CD4-positive, CD25-positive, alpha-beta regulatory T cell (primary cell): ENCODE data around the gene FOXC2. TPM values are rescaled to one million over a fixed set of nuclear protein-coding genes. Genes with fewer than 3 reads are reported as not detected.

Experiments used
- ATAC-seq, 2 donors: fragments of 150-1000 bp; cut with Tn5 transposase; one replicate each; pipeline ENCODE4 v1.10.0; 2021; ENCODE audit warnings: low read depth in 2 of 2, moderate number of reproducible peaks in 2 of 2, moderate library complexity in 1 of 2
- DNase-seq, 3 donors: peaks; one replicate each; pipeline versions ENCODE4 v3.0.0 to v3.0.0-alpha.2; 2012 to 2022; ENCODE audit warnings: mixed read lengths in 1 of 3
- H3K27ac ChIP-seq: one replicate; pipeline ENCODE4 v1.7.0; 2013; ENCODE audit warnings: mild to moderate bottlenecking, low read length; ENCODE audit not compliant: insufficient read depth, poor library complexity, severe bottlenecking
- H3K27me3 ChIP-seq: one replicate; pipeline ENCODE4 v1.7.0; 2013; ENCODE audit warnings: low read length; ENCODE audit not compliant: control insufficient read depth, insufficient read depth
- H3K36me3 ChIP-seq: one replicate; pipeline ENCODE4 v1.7.0; 2013; ENCODE audit warnings: mild to moderate bottlenecking, low read length, moderate library complexity; ENCODE audit not compliant: control insufficient read depth, insufficient read depth
- H3K4me1 ChIP-seq: 2 replicates; pipeline ENCODE4 v1.7.0; 2013; ENCODE audit warnings: mild to moderate bottlenecking, low read length; ENCODE audit not compliant: insufficient read depth, control insufficient read depth, poor library complexity, severe bottlenecking
- H3K4me3 ChIP-seq: one replicate; pipeline ENCODE4 v1.7.0; 2013; ENCODE audit warnings: low read depth, mild to moderate bottlenecking, low read length, moderate library complexity
- H3K9me3 ChIP-seq, 2 experiments: 1 replicate in 1 of 2; 2 replicates in 1 of 2; pipeline ENCODE4 v1.7.0; 2013; ENCODE audit warnings: low read length in 2 of 2, mild to moderate bottlenecking in 1 of 2, moderate library complexity in 1 of 2; ENCODE audit not compliant: control insufficient read depth in 2 of 2
- H3K27ac Mint-ChIP-seq, 3 donors: one replicate each; pipeline ENCODE4 v1.8.0; 2020 to 2022; ENCODE audit warnings: mild to moderate bottlenecking in 3 of 3, mixed read lengths in 3 of 3, moderate library complexity in 2 of 3
- H3K27me3 Mint-ChIP-seq: one replicate; pipeline ENCODE4 v1.8.0; 2022; ENCODE audit warnings: mild to moderate bottlenecking, mixed read lengths
- H3K36me3 Mint-ChIP-seq: one replicate; pipeline ENCODE4 v1.8.0; 2020; ENCODE audit warnings: mixed read lengths
- H3K4me1 Mint-ChIP-seq, 4 donors: one replicate each; pipeline ENCODE4 v1.8.0; 2020 to 2022; ENCODE audit warnings: mixed read lengths in 4 of 4, mild to moderate bottlenecking in 1 of 4
- H3K4me3 Mint-ChIP-seq, 4 donors: one replicate each; pipeline ENCODE4 v1.8.0; 2020 to 2022; ENCODE audit warnings: mild to moderate bottlenecking in 4 of 4, mixed read lengths in 4 of 4, moderate library complexity in 3 of 4
- H3K9me3 Mint-ChIP-seq, 7 donors: one replicate each; pipeline ENCODE4 v1.8.0; 2020 to 2022; ENCODE audit warnings: mixed read lengths in 7 of 7, mild to moderate bottlenecking in 3 of 7, moderate library complexity in 2 of 7
- polyA plus RNA-seq, 4 donors: library from polyadenylated mRNA; unstranded; fragments of 300-500 nt; fragmentation: Illumina TruSeq; gene quantifications; one replicate each; pipeline ENCODE4 v1.2.3, GENCODE V29; 2021
- total RNA-seq: library from RNA; stranded (reverse); gene quantifications from one replicate; pipeline ENCODE4 v1.2.3, GENCODE V29; 2022

FOXC2 gene
- total and polyA plus RNA-seq, 5 donors from 2014 or later, result not detected

- Mint-ChIP-seq H3K36me3 (no peaks in the 10 kb centered on the region), H3K4me1 (no peaks in the 10 kb centered on the region), H3K27ac (no peak overlapping the region), H3K4me3 (no peak overlapping the region), H3K9me3 (no peaks in the 10 kb centered on the region), H3K27me3 (peaks cover 5% of the 10 kb centered on the region)
- H3K27ac ChIP-seq, result no peak overlapping the region
- no peaks in the 10 kb centered on the region for H3K4me1 ChIP-seq
- H3K4me3 ChIP-seq, result no peak overlapping the region
- no peak for DNase-seq
- no peak for ATAC-seq
- no peaks in the 10 kb centered on the region for H3K9me3 ChIP-seq
- H3K36me3 ChIP-seq, result no peaks in the 10 kb centered on the region
- no peaks in the 10 kb centered on the region for H3K27me3 ChIP-seq
Observed at GRCh38 chr16:86610779-86611524, 44.3 kb downstream of the FOXC2 start.

- ATAC-seq (no peak), DNase-seq (no peak)
- Histone ChIP-seq H3K36me3 (no peaks in the 10 kb centered on the region), H3K9me3 (no peaks in the 10 kb centered on the region), H3K4me3 (no peak overlapping the region), H3K27me3 (no peaks in the 10 kb centered on the region), H3K27ac (no peak overlapping the region), H3K4me1 (no peaks in the 10 kb centered on the region)
- no peaks in the 10 kb centered on the region for H3K9me3 Mint-ChIP-seq
- H3K36me3 Mint-ChIP-seq, result no peaks in the 10 kb centered on the region
- no peaks in the 10 kb centered on the region for H3K4me1 Mint-ChIP-seq
- H3K4me3 Mint-ChIP-seq, result no peak overlapping the region
- peaks cover 5% of the 10 kb centered on the region for H3K27me3 Mint-ChIP-seq
- no peak overlapping the region for H3K27ac Mint-ChIP-seq
Observed at GRCh38 chr16:86611525-86611855, 44.9 kb downstream of the FOXC2 start.

- no peak overlapping the region for H3K4me3 ChIP-seq
- H3K9me3 ChIP-seq, result no peaks in the 10 kb centered on the region
- Mint-ChIP-seq H3K36me3 (no peaks in the 10 kb centered on the region), H3K4me1 (no peaks in the 10 kb centered on the region), H3K4me3 (no peak overlapping the region), H3K27ac (no peak overlapping the region), H3K27me3 (peaks cover 5% of the 10 kb centered on the region), H3K9me3 (no peaks in the 10 kb centered on the region)
- no peaks in the 10 kb centered on the region for H3K36me3 ChIP-seq
- H3K27ac ChIP-seq, result no peak overlapping the region
- ATAC-seq (no peak), DNase-seq (no peak)
- H3K4me1 ChIP-seq, result no peaks in the 10 kb centered on the region
- no peaks in the 10 kb centered on the region for H3K27me3 ChIP-seq
Observed at GRCh38 chr16:86611941-86612340, 45.3 kb downstream of the FOXC2 start.

GRCh38 chr16:86614699-86615098 is 48.1 kb downstream of the FOXC2 start:
- Histone ChIP-seq H3K27me3 (no peaks in the 10 kb centered on the region), H3K4me3 (no peak overlapping the region), H3K27ac (no peak overlapping the region), H3K4me1 (no peaks in the 10 kb centered on the region), H3K36me3 (no peaks in the 10 kb centered on the region), H3K9me3 (no peaks in the 10 kb centered on the region)
- DNase-seq, result no peak
- no peaks in the 10 kb centered on the region for H3K36me3 Mint-ChIP-seq
- H3K9me3 Mint-ChIP-seq, result no peaks in the 10 kb centered on the region
- H3K4me1 Mint-ChIP-seq, result no peaks in the 10 kb centered on the region
- H3K27me3 Mint-ChIP-seq, result peaks cover 5% of the 10 kb centered on the region
- no peak overlapping the region for H3K4me3 Mint-ChIP-seq
- no peak for ATAC-seq
- no peak overlapping the region for H3K27ac Mint-ChIP-seq

- Histone ChIP-seq H3K4me1 (no peaks in the 10 kb centered on the region), H3K27me3 (no peaks in the 10 kb centered on the region), H3K36me3 (no peaks in the 10 kb centered on the region), H3K27ac (no peak overlapping the region), H3K4me3 (no peak overlapping the region), H3K9me3 (no peaks in the 10 kb centered on the region)
- ATAC-seq (no peak), DNase-seq (no peak)
- Mint-ChIP-seq H3K4me3 (no peak overlapping the region), H3K27ac (no peak overlapping the region), H3K9me3 (no peaks in the 10 kb centered on the region), H3K27me3 (peaks cover 5% of the 10 kb centered on the region), H3K4me1 (no peaks in the 10 kb centered on the region), H3K36me3 (no peaks in the 10 kb centered on the region)
Observed at GRCh38 chr16:86616906-86617305, 50.3 kb downstream of the FOXC2 start.

GRCh38 chr16:86618431-86619238 is 52.0 kb downstream of the FOXC2 start:
- Histone ChIP-seq H3K9me3 (no peaks in the 10 kb centered on the region), H3K4me3 (no peak overlapping the region), H3K27me3 (no peaks in the 10 kb centered on the region), H3K27ac (no peak overlapping the region), H3K4me1 (no peaks in the 10 kb centered on the region), H3K36me3 (no peaks in the 10 kb centered on the region)
- Mint-ChIP-seq H3K27me3 (peaks cover 4% of the 10 kb centered on the region), H3K9me3 (no peaks in the 10 kb centered on the region), H3K4me1 (no peaks in the 10 kb centered on the region), H3K36me3 (no peaks in the 10 kb centered on the region), H3K4me3 (no peak overlapping the region), H3K27ac (no peak overlapping the region)
- no peak for ATAC-seq
- DNase-seq, result no peak

Other genes starting within 250 kb of the FOXC2 start
- not detected for gene FOXF1, start 56.3 kb upstream of the FOXC2 start, total RNA-seq
- not detected for gene FOXF1, start 56.3 kb upstream of the FOXC2 start, polyA plus RNA-seq
- 18.4 TPM for gene MTHFSD, start 11.6 kb upstream of the FOXC2 start, total RNA-seq
- 10 to 100 TPM; 13.4 to 19.4 (median 16.2) TPM for gene MTHFSD, start 11.6 kb upstream of the FOXC2 start, polyA plus RNA-seq
- not detected for gene FOXL1, start 11.7 kb downstream of the FOXC2 start, total RNA-seq
- gene FOXL1, start 11.7 kb downstream of the FOXC2 start, polyA plus RNA-seq, result not detected